ENCODE results near the gene STRIT1.

- TF ChIP-seq POLR2AphosphoS5 (IDR thresholded peaks at IDR 0.05) (peak; percentile 37), CTCF (IDR thresholded peaks at IDR 0.05) (no peak)
These were observed 22.9 kb upstream of the STRIT1 start for GRCh38 chr3:155316426-155316825.
